ENCODE data around the gene EXOC6B. TPM values are rescaled to one million over a fixed set of nuclear protein-coding genes. Genes with fewer than 3 reads are reported as not detected.

The EXOC6B gene
- total and polyA plus RNA-seq, 5 donors, result 17.5 to 127 (median 117) TPM

DNA sequence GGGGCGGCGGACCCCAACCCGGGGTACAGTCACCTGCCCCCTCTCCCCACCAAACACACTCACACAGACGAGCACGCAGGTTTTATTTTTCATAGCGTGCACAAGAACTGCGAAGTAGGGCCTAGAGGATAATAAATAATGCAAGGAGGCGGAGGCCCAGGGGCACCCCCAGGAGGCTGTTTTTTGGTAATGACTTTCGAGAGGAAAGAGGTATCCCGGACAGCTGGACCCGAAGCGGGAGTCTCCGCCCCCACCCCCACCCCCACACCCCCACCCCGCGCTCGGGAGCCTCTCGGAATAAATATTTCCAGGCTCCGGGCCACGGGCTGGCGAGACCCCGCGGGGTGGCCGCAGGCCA, 681.6 kb downstream of the EXOC6B start:
- ATAC-seq (peak in 1 of 2 donors; percentile 12), DNase-seq (no peak)
- Histone ChIP-seq H3K4me1 (ENCODE audit: control insufficient read depth, insufficient read depth, low read length) (peaks cover 2% of the 10 kb centered on the region), H3K9me3 (ENCODE audit: control insufficient read depth, low read length) (no peaks in the 10 kb centered on the region), H3K27ac (ENCODE audit: low read length) (no peak overlapping the region), H3K4me3 (ENCODE audit: low read length) (peak overlapping the region; percentile 68), H3K27me3 (ENCODE audit: control insufficient read depth, insufficient read depth) (no peaks in the 10 kb centered on the region)
- WGBS, result 9% methylated on average over 23 of the region's 23 CpGs
- intact Hi-C loops (cut with DNase I), result loop anchor here in 2 of 4 donors (10.0 kb wide), 2 partner anchors 219 to 539 kb away; no protein-coding TSS in a partner anchor

DNA sequence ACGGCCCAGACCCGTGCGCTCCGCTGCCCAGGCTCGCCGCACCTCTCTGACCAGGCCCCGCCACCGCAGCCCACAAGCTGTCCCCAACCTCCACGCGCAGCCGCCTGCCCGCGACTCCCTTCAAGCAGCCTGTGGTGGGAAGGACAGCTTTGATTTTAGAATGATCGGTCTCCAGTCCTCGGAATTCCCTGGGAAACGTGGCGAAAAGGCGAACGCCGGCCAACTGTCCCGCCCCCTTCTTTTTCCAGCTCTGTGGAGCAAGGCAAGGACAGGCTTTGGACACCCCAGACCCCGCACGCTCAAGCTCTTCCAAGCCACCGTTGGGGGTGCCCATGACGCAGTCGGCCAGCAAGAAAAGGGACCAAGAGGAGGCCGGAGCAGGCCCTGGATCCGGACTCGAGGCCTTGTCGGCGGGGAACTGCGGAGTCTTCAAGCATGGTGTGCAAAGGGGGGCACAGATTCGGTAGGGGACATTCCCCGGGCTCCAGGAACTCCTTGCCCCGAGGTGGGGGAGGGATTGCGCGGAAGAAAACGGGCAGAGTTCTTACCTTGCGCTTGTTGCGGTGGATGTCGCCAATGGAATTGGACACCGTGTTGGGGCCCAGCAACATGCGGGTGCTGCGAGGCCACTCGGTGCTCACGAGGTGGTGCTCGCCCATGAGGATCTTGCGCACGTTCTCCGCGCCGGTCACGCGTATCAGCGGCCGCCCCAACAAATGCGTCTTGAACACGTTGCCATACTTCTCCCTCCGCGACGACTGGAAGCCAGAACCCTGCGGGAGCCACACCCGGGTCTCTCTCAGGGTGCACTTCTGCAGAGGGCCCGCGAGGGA, 682.2 kb downstream of the EXOC6B start:
- DNase-seq, result peak in 2 of 3 donors; percentile 72 to 75
- intact Hi-C loops (cut with DNase I), result loop anchor here in 2 of 4 donors (10.0 kb wide), 2 partner anchors 219 to 539 kb away; no protein-coding TSS in a partner anchor
- Histone ChIP-seq H3K27me3 (ENCODE audit: control insufficient read depth, insufficient read depth) (no peaks in the 10 kb centered on the region), H3K4me3 (ENCODE audit: low read length) (peak overlapping the region; percentile 68), H3K4me1 (ENCODE audit: control insufficient read depth, insufficient read depth, low read length) (no peaks in the 10 kb centered on the region), H3K27ac (ENCODE audit: low read length) (no peak overlapping the region), H3K9me3 (ENCODE audit: control insufficient read depth, low read length) (no peaks in the 10 kb centered on the region)
- WGBS, result 33% methylated on average over 65 of the region's 65 CpGs
- ATAC-seq, result peak; percentile 5 to 14

DNA sequence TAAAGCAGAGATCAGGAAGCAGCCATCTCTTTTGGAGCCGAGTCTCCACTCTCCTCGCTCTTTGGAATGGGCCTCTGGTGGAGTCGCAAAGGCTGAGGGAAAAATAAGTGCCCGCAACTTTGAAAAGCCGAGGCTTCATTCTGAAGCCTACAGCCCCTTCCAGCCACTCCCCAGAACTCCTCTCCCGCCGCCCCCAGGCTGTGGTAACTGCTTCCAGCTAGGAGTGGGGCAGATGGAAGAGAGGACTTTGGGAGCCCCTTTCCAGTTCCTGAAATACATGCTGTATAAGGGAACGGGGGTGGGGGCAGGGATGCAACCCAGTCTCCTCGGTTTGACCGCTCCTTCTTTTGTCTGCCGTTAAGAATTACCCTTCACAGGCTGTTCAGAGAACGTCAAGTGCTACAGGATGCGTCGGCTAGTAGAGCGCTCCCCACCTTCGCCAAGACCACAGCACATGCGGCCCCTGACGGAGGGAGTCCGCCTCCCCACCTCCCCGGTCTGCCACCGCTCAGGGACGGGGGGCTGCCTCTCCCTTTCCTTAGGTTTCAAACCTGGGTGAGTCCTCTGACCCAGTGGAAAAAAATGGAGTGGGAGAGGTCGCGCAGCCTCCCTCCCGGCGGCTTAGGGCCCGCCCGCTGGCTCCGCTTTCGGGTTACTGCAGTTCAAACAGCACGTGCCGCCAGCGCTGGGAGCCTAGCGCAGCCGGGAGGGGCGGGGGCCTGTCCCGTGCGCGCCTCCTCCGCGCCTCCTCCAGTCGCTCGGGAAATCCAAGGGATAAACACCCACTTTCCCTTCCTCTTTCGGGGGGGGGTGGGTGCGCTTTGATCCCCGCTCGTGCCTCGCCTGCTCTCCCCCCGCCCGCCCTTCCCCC, 683.0 kb downstream of the EXOC6B start:
- Histone ChIP-seq H3K27ac (ENCODE audit: low read length) (no peak overlapping the region), H3K27me3 (ENCODE audit: control insufficient read depth, insufficient read depth) (no peaks in the 10 kb centered on the region)
- ATAC-seq, result peak; percentile 73

DNA sequence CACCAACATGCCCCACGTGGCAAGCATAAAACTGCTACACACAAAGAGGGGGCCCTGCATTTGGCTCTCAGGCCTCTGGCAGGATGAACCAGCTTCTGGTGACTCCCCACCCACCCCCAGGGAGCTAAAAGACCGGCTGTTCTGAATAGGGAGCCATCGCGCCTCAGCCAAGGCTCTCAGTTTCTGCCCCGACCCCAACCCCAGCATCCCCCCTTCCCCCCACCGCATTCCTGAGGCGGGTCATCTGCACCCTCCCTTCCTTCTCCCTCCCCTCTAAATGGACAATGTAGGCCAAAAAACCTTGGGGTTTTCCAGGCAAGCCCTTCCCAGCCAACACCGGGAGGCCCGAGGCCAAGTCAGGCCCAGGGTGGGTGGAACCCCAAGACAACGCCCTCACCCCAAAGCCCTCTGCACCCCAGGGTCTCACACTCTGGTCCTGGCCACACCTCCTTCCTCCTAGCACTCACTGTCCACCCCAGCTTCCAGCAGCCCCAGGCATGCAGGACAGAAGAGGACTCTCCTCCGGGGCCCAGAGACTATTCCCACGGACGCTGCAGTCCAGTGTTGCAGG, 683.9 kb downstream of the EXOC6B start:
- Histone ChIP-seq H3K27ac (ENCODE audit: low read length) (no peak overlapping the region), H3K4me3 (ENCODE audit: low read length) (no peak overlapping the region), H3K9me3 (ENCODE audit: control insufficient read depth, low read length) (no peaks in the 10 kb centered on the region), H3K27me3 (ENCODE audit: control insufficient read depth, insufficient read depth) (no peaks in the 10 kb centered on the region), H3K4me1 (ENCODE audit: control insufficient read depth, insufficient read depth, low read length) (no peaks in the 10 kb centered on the region)
- no peak for DNase-seq
- intact Hi-C loops (cut with DNase I), result loop anchor here in 2 of 4 donors (10.0 kb wide), 2 partner anchors 217 to 537 kb away; no protein-coding TSS in a partner anchor
- WGBS, result 69% methylated on average over 13 of the region's 13 CpGs
- no peak for ATAC-seq

More for the DNA sequence above, 683.0 kb downstream of the EXOC6B start:
- peak; percentile 82 to 94 (median 93) for DNase-seq
- WGBS, result 20% methylated on average over 50 of the region's 50 CpGs
- intact Hi-C loops (cut with DNase I), result loop anchor here in 2 of 4 donors (10.0 kb wide), 2 partner anchors 218 to 538 kb away; no protein-coding TSS in a partner anchor
- Histone ChIP-seq H3K4me1 (ENCODE audit: control insufficient read depth, insufficient read depth, low read length) (no peaks in the 10 kb centered on the region), H3K9me3 (ENCODE audit: control insufficient read depth, low read length) (no peaks in the 10 kb centered on the region), H3K4me3 (ENCODE audit: low read length) (peak overlapping the region; percentile 16)

DNA sequence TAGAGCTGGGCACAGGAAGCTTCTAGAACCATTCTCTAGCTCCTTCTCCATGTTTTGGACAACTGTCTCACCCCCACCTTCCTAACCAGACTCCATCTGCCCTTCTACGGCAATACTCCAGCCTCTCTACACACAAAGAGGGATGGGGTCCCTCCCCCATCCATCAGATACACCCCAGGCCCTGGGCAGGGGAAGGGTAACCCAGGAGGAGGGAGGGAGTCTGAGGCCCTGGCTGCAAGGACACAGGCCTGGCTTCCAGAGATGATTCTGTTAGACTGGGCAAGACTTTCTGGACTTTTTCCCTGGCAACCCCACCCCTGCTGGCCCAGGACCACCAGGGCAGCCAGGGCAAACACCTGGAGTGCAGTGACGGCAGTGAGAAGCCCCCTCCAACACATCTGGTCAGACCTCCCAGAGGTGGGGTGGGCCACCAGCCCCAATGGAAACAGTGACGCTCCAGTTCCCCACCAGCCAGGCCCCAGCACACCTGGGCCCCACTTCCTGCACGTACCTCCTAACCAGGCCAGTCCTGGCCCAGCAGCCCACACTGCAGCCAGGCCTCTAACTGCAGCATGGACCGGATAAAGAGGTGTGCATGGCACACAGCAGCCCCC, 684.7 kb downstream of the EXOC6B start:
- H3K4me3 ChIP-seq (ENCODE audit: low read length), result no peak overlapping the region
- WGBS, result 91% methylated on average over 5 of the region's 5 CpGs
- H3K9me3 ChIP-seq (ENCODE audit: control insufficient read depth, low read length), result no peaks in the 10 kb centered on the region
- ATAC-seq, result no peak
- intact Hi-C loops (cut with DNase I), result loop anchor here in 2 of 4 donors (10.0 kb wide), 2 partner anchors 216 to 536 kb away; no protein-coding TSS in a partner anchor
- H3K27ac ChIP-seq (ENCODE audit: low read length), result no peak overlapping the region
- DNase-seq, result no peak
- no peaks in the 10 kb centered on the region for H3K4me1 ChIP-seq (ENCODE audit: control insufficient read depth, insufficient read depth, low read length)
- no peaks in the 10 kb centered on the region for H3K27me3 ChIP-seq (ENCODE audit: control insufficient read depth, insufficient read depth)

DNA sequence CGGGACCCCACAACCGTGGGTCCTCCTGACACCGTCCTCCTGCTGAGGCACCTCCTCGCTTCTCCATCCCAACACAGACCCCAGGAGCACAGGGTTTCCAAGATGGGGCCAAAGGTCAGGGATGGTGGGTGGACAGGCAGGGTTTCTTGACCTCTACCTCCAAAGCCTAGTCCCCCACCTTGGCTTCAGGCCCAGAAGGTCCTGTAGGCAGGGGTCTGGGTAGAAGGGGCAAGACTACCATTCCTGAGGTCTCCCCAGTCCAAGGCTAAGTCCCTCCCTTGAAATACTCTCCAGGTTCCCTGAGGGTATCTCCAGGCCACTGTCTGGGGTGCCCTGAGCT, 685.2 kb downstream of the EXOC6B start:
- Histone ChIP-seq H3K27ac (ENCODE audit: low read length) (no peak overlapping the region), H3K4me1 (ENCODE audit: control insufficient read depth, insufficient read depth, low read length) (no peaks in the 10 kb centered on the region), H3K9me3 (ENCODE audit: control insufficient read depth, low read length) (no peaks in the 10 kb centered on the region), H3K27me3 (ENCODE audit: control insufficient read depth, insufficient read depth) (no peaks in the 10 kb centered on the region), H3K4me3 (ENCODE audit: low read length) (no peak overlapping the region)
- DNase-seq (no peak), ATAC-seq (no peak)
- 91% methylated on average over 4 of the region's 4 CpGs for WGBS
- intact Hi-C loops (cut with DNase I), result loop anchor here in 2 of 4 donors (10.0 kb wide), 2 partner anchors 216 to 536 kb away; no protein-coding TSS in a partner anchor

DNA sequence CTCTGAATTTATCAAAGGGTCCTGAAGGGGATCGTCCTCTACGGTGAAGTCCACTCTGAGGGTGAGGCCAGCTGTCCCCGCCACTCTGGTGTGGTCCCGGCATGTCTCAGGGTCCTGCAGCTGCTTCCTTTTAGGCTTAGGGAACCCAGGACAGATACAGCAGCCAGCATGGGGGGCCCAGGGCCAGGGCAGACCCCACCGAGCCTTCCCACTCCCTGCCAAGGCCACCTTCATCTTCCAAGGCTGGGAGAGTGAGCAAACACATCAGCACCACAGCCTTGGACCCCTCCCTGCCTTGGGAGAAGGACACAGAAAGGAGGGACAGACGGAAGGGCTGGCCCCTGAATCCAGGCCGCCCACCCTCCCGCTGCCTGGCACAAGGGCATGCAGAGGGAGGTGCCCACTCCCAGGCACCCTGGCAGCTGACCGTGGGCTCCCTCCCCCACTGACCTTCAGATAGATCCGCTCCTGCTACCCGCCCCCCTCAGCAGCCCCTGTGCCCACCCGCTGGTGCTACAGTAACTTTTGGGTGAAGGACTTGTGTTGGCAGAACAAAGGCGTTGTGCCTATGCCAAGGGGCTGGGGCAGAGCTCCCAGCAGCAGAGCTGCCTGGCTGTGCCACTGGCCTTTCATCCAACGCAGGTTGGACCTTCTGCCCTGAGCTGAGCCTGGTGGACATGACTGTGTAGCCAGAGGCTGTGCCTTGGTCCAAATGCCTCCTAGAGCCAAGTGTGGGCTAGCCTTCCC, 685.8 kb downstream of the EXOC6B start:
- Histone ChIP-seq H3K4me3 (ENCODE audit: low read length) (no peak overlapping the region), H3K27me3 (ENCODE audit: control insufficient read depth, insufficient read depth) (no peaks in the 10 kb centered on the region), H3K9me3 (ENCODE audit: control insufficient read depth, low read length) (no peaks in the 10 kb centered on the region), H3K27ac (ENCODE audit: low read length) (no peak overlapping the region), H3K4me1 (ENCODE audit: control insufficient read depth, insufficient read depth, low read length) (no peaks in the 10 kb centered on the region)
- intact Hi-C loops (cut with DNase I), result loop anchor here (5.0 to 10.0 kb wide), 4 partner anchors 125 to 535 kb away; no protein-coding TSS in a partner anchor
- DNase-seq, result no peak
- no peak for ATAC-seq
- WGBS, result 92% methylated on average over 14 of the region's 14 CpGs

DNA sequence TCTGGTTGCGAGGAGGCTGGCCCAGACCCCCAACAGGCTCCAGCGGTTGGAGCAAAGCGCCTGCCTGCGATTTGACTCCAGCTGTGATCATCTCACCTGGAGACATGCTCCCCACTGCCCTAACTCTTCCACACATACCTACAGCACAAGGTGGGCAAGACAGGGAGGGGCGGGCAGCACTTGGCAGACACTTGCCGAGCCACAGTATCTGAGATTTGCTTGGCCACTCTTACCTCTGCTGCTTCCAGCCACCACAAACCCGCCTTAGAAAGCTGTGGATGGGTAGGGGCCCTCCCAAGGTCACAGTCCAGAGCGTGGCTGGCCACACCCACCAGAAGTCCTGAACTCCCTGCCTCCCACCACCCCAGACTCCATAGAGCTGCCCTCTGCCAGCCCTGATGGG, 686.4 kb downstream of the EXOC6B start:
- no peak overlapping the region for H3K27ac ChIP-seq (ENCODE audit: low read length)
- H3K27me3 ChIP-seq (ENCODE audit: control insufficient read depth, insufficient read depth), result no peaks in the 10 kb centered on the region
- WGBS, result 96% methylated on average over 8 of the region's 8 CpGs
- no peaks in the 10 kb centered on the region for H3K4me1 ChIP-seq (ENCODE audit: control insufficient read depth, insufficient read depth, low read length)
- H3K9me3 ChIP-seq (ENCODE audit: control insufficient read depth, low read length), result no peaks in the 10 kb centered on the region
- DNase-seq (no peak), ATAC-seq (no peak)
- H3K4me3 ChIP-seq (ENCODE audit: low read length), result no peak overlapping the region
- intact Hi-C loops (cut with DNase I), result loop anchor here in 2 of 4 donors (5.0 to 10.0 kb wide), 2 partner anchors 125 to 202 kb away; no protein-coding TSS in a partner anchor

DNA sequence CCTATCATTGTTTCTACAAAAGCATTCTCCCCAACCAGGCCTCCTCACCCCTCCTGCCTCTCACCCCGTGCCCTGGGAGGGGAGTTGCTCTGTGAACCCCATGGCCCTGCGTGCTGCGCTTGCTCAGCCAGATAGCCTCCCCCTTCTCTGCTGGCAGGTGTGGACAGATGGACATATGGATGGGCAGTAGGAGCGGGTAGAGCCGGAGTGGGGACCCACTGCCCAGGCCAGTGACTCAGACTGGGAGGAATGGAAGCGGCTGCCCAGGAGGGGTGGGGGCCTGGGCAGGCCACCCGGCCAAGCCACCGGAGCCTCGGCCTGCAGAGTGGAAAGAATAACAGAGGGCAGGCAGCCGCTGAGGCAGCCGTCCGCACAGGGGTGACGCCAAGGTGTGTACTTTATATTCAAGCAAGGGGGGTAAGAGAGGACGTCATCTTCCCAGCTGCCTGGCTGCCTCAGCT, 686.9 kb downstream of the EXOC6B start:
- intact Hi-C loops (cut with DNase I), result loop anchor here in 2 of 4 donors (5.0 to 10.0 kb wide), 2 partner anchors 124 to 202 kb away; no protein-coding TSS in a partner anchor
- no peaks in the 10 kb centered on the region for H3K27me3 ChIP-seq (ENCODE audit: control insufficient read depth, insufficient read depth)
- H3K4me3 ChIP-seq (ENCODE audit: low read length), result no peak overlapping the region
- no peaks in the 10 kb centered on the region for H3K4me1 ChIP-seq (ENCODE audit: control insufficient read depth, insufficient read depth, low read length)
- H3K27ac ChIP-seq (ENCODE audit: low read length), result no peak overlapping the region
- WGBS, result 83% methylated on average over 14 of the region's 14 CpGs
- H3K9me3 ChIP-seq (ENCODE audit: control insufficient read depth, low read length), result no peaks in the 10 kb centered on the region
- ATAC-seq (peak in 1 of 2 donors; percentile 44), DNase-seq (peak in 1 of 3 donors; percentile 46)
